GM12878 (cell line): ENCODE measurements around the gene MTRF1. TPM values are rescaled to one million over a fixed set of nuclear protein-coding genes. Genes with fewer than 3 reads are reported as not detected.

ENCODE experiments used
- ATAC-seq: fragments of 200-7000 bp; cut with Tn5 transposase; 3 replicates; pipeline ENCODE4 v1.9.1; 2020; ENCODE audit warnings: mild to moderate bottlenecking, moderate library complexity
- BruUV-seq: library from RNA; stranded (reverse); fragments of 400-500 nt; replicated peaks from 2 replicates; lab custom pipeline; 2021; lab: Mats Ljungman, UMichigan
- CTCF ChIA-PET: fragments of 300-600 bp; sonication (Branson Sonifier 250); formaldehyde crosslinking; extraction: SDS; loops from one replicate; lab custom pipeline; 2021; ENCODE audit warnings: inconsistent platforms; lab: Yijun Ruan, JAX
- POLR2A ChIA-PET: fragments of 350-600 bp; formaldehyde crosslinking; extraction: SDS; loops from one replicate; lab custom pipeline; 2021; ENCODE audit warnings: inconsistent platforms; lab: Charles Lee
- RAD21 ChIA-PET: fragments of 300-600 bp; sonication (Branson Sonifier 250); formaldehyde crosslinking; loops from one replicate; lab custom pipeline; 2023; ENCODE audit warnings: antibody characterized with exemption; ENCODE audit not compliant: unreplicated experiment; lab: Charles Lee
- SMC1A ChIA-PET: fragments of 300-600 bp; sonication (Branson Sonifier 250); formaldehyde crosslinking; loops from one replicate; lab custom pipeline; 2023; ENCODE audit not compliant: unreplicated experiment, uncharacterized antibody; lab: Charles Lee
- DNase-seq: peaks from one replicate; pipeline ENCODE4 v3.0.0-alpha.2; 2011; ENCODE audit warnings: low read depth, low spot score
- FAIRE-seq: peaks from 3 replicates; lab custom pipeline; 2011; peaks lifted over from hg19 to GRCh38; lab: Jason Lieb, UNC
- H2AFZ ChIP-seq: 2 replicates; pipeline ENCODE4 v1.6.0; 2011; ENCODE audit warnings: low read depth, low read length, control low read depth; ENCODE audit not compliant: control insufficient read depth
- H3K27ac ChIP-seq: 2 replicates; pipeline ENCODE4 v1.5.1; 2011; ENCODE audit warnings: control low read depth; ENCODE audit not compliant: control insufficient read depth, insufficient read depth
- H3K27me3 ChIP-seq, 2 experiments: replicated peaks in 1 of 2; 2 replicates each; pipeline versions ENCODE4 v1.6.0 to v1.6.1; 2011; ENCODE audit warnings: low read length in 1 of 2; ENCODE audit not compliant: control insufficient read depth in 2 of 2, insufficient read depth in 2 of 2
- H3K36me3 ChIP-seq, 2 experiments: 2 replicates each; pipeline ENCODE4 v1.5.1; 2011; ENCODE audit warnings: low read length in 1 of 2; ENCODE audit not compliant: control insufficient read depth in 2 of 2, insufficient read depth in 2 of 2
- H3K4me1 ChIP-seq: 2 replicates; pipeline ENCODE4 v1.6.1; 2011; ENCODE audit warnings: mild to moderate bottlenecking, low read length, moderate library complexity, mixed read lengths; ENCODE audit not compliant: control insufficient read depth, insufficient read depth
- H3K4me2 ChIP-seq: 2 replicates; pipeline ENCODE4 v1.6.0; 2011; ENCODE audit warnings: control low read depth; ENCODE audit not compliant: control insufficient read depth, insufficient read depth
- H3K4me3 ChIP-seq: fragments of 200-600 bp; sonication (generic); 2 replicates; pipeline ENCODE4 v1.5.1; 2016
- H3K79me2 ChIP-seq: 2 replicates; pipeline ENCODE4 v1.6.0; 2011; ENCODE audit warnings: low read length; ENCODE audit not compliant: control insufficient read depth, insufficient read depth
- H3K9ac ChIP-seq: 2 replicates; pipeline ENCODE4 v1.8.0; 2011; ENCODE audit warnings: low read length, control low read depth, mixed read lengths; ENCODE audit not compliant: control insufficient read depth, insufficient read depth
- H3K9me3 ChIP-seq: replicated peaks from 3 replicates; pipeline ENCODE4 v1.5.1; 2011; ENCODE audit warnings: mild to moderate bottlenecking, low read length; ENCODE audit not compliant: control insufficient read depth, insufficient read depth
- H4K20me1 ChIP-seq: 2 replicates; pipeline ENCODE4 v1.6.0; 2011; ENCODE audit not compliant: control insufficient read depth, insufficient read depth
- ATF3 ChIP-seq: IDR thresholded peaks from 2 replicates; pipeline ENCODE4 v1.6.1; 2011; ENCODE audit warnings: low read depth, mild to moderate bottlenecking, low read length, moderate library complexity, borderline replicate concordance; ENCODE audit errors: extremely low read depth
- ATF7 ChIP-seq: fragments of 450-650 bp; IDR thresholded peaks from 2 replicates; pipeline ENCODE4 v1.6.1; 2016; ENCODE audit warnings: low read depth, mild to moderate bottlenecking
- CBX5 ChIP-seq: sonication (generic); IDR thresholded peaks from 2 replicates; pipeline ENCODE4 v1.6.1; 2016; ENCODE audit warnings: low read depth, moderate library complexity, mild to moderate bottlenecking, inconsistent platforms
- CEBPB ChIP-seq, 2 experiments: fragments of 150-350 bp in 1 of 2; IDR thresholded peaks; 2 replicates each; pipeline ENCODE4 v1.6.1; 2012 to 2014; ENCODE audit warnings: low read depth in 2 of 2, low read length in 2 of 2, borderline replicate concordance in 1 of 2, inconsistent platforms in 1 of 2
- IRF3 ChIP-seq: fragments of 450-650 bp; IDR thresholded peaks from 2 replicates; pipeline ENCODE4 v1.6.1; 2014; ENCODE audit warnings: mild to moderate bottlenecking
- RAD21 ChIP-seq: IDR thresholded peaks from 2 replicates; pipeline ENCODE4 v1.6.1; 2011; ENCODE audit warnings: mild to moderate bottlenecking, low read depth, low read length, moderate library complexity; ENCODE audit not compliant: insufficient read depth
- REST ChIP-seq: IDR thresholded peaks from 2 replicates; pipeline ENCODE4 v1.6.1; 2012; ENCODE audit warnings: mild to moderate bottlenecking, low read depth, low read length
- RFX5 ChIP-seq: IDR thresholded peaks from 2 replicates; pipeline ENCODE4 v1.6.1; 2011; ENCODE audit warnings: low read depth, low read length, improper control_type of control experiment
- SIN3A ChIP-seq: IDR thresholded peaks from 2 replicates; pipeline ENCODE4 v1.6.1; 2012; ENCODE audit warnings: low read depth, low read length, improper control_type of control experiment
- SKIL ChIP-seq: fragments of 450-650 bp; IDR thresholded peaks from 2 replicates; pipeline ENCODE4 v1.6.1; 2017; ENCODE audit warnings: mild to moderate bottlenecking, low read depth, inconsistent platforms; ENCODE audit not compliant: poor library complexity, severe bottlenecking
- ZNF384 ChIP-seq: IDR thresholded peaks from 2 replicates; pipeline ENCODE4 v1.6.1; 2012; ENCODE audit warnings: low read depth, mild to moderate bottlenecking, low read length, improper control_type of control experiment, borderline replicate concordance
- WGBS: methylation state at CpG from one replicate; pipeline ENCODE4 v1.1.6; 2016; ENCODE audit warnings: low lambda C conversion rate; ENCODE audit not compliant: insufficient replicate concordance, insufficient coverage; ENCODE audit errors: missing lambda C conversion rate; 5-methylcytosine and 5-hydroxymethylcytosine counted together
- in situ Hi-C: fragments of 300-500 bp; cut with MboI; formaldehyde crosslinking; loops from 9 replicates; pipeline ENCODE4 v1.14.3; 2018; ENCODE audit warnings: mixed read lengths
- intact Hi-C: fragments of 100-400 bp; cut with micrococcal nuclease; formaldehyde crosslinking; loops from one replicate; pipeline ENCODE4 v1.14.2; 2022; ENCODE audit not compliant: unreplicated experiment
- polyA plus RNA-seq, 11 experiments: library from polyadenylated mRNA; depleted of rRNA in 4 of 11; unstranded in 6 of 11; stranded (reverse) in 5 of 11; fragments of >200 nt; fragmentation: Nextera tagmentation in 4 of 11; fragmentation: Illumina TruSeq in 1 of 11; extraction: Ambion mirVana in 4 of 11; extraction: Trizol in 1 of 11; gene quantifications; 1 replicate in 1 of 11; 2 replicates in 10 of 11; pipeline versions ENCODE4 v1.2.1 to v1.2.3, GENCODE V29; 2011 to 2016; ENCODE audit warnings: inconsistent platforms in 2 of 11, missing spikeins in 2 of 11, low read depth in 1 of 11
- total RNA-seq, 4 experiments: library from RNA; depleted of rRNA in 3 of 4; stranded (reverse); fragments of >200 nt in 3 of 4; fragmentation: Illumina TruSeq in 1 of 4; extraction: Trizol in 1 of 4; gene quantifications; 2 replicates each; pipeline versions ENCODE4 v1.2.1 to v1.2.3, GENCODE V29; 2013 to 2021

Gene MTRF1
- total and polyA plus RNA-seq, 10 of the 15 experiments (the other 5 are each of a cell fraction or from before 2014, with no cell fraction given): 12.1 to 33.7 (median 20.6) TPM

GRCh38 chr13:41231786-41232185 lies 31.6 kb downstream of the MTRF1 start (continued):
- no peak for TF ChIP-seq ATF3
- peak; percentile 36; the same call in 1 of the 2 replicates for TF ChIP-seq ZNF384
- 0 out of 2 replicates have a peak, but pooled peaks have one; percentile 30 for TF ChIP-seq ATF7

GRCh38 chr13:41231025-41231677 lies 32.2 kb downstream of the MTRF1 start:
- H3K79me2 ChIP-seq: no peaks in the 10 kb centered on the region
- no TSS peak for BruUV-seq
- no peak overlapping the region for H3K4me2 ChIP-seq
- no peaks in the 10 kb centered on the region for H3K27me3 ChIP-seq
- H3K9me3 ChIP-seq: no peaks in the 10 kb centered on the region
- peaks cover 0 to 7% of the 10 kb centered on the region in 2 experiments; a peak in 1 of 4 replicates for H3K36me3 ChIP-seq
- in situ Hi-C loops (no loop called here), intact Hi-C loops (no loop called here)
- no peak overlapping the region for H3K9ac ChIP-seq
- no peak for DNase-seq
- H3K27ac ChIP-seq: no peak overlapping the region
- FAIRE-seq: no peak
- peaks cover 14% of the 10 kb centered on the region for H3K4me1 ChIP-seq
- no peak overlapping the region for H2AFZ ChIP-seq
- SMC1A ChIA-PET: interaction anchor here (0.8 to 2.9 kb wide), 9 partner anchors 9 to 172 kb away, joined by 3 to 8 read pairs (median 3); no protein-coding TSS in a partner anchor
- 98% methylated on average over 2 of the region's 2 CpGs for WGBS
- POLR2A ChIA-PET: interaction anchor here (0.5 to 1.5 kb wide), 5 partner anchors 31 to 177 kb away, joined by 3 to 7 read pairs (median 3); no protein-coding TSS in a partner anchor
- no peak for ATAC-seq
- no peaks in the 10 kb centered on the region for H4K20me1 ChIP-seq
- H3K4me3 ChIP-seq: no peak overlapping the region
- RAD21 ChIA-PET: interaction anchor here (0.6 to 2.1 kb wide), 5 partner anchors 9 to 174 kb away, joined by 4 to 9 read pairs (median 5); no protein-coding TSS in a partner anchor
- CTCF ChIA-PET: interaction anchor here (0.8 to 1.8 kb wide), 3 partner anchors 9 to 176 kb away, joined by 3 to 10 read pairs (median 7); no protein-coding TSS in a partner anchor
- TF ChIP-seq CEBPB (IDR thresholded peaks at IDR 0.05; ENCODE audit: borderline replicate concordance in 1 of 2, low read depth in 2 of 2, low read length in 2 of 2) (no peak), SKIL (no peak), SIN3A (no peak), IRF3 (no peak), RAD21 (no peak), REST (no peak), RFX5 (no peak), ATF3 (no peak), CBX5 (no peak)
